ENCODE data around the gene STAM2. TPM values are rescaled to one million over a fixed set of nuclear protein-coding genes. Genes with fewer than 3 reads are reported as not detected.
"Not testable (repeated sequence)": the region's sequence is repeated elsewhere in the genome, so short reads cannot be mapped to it uniquely, and the experiment has no call there.

STAM2 gene
- total RNA-seq, 1 experiment from 2014 or later, result 7.8 TPM

DNA sequence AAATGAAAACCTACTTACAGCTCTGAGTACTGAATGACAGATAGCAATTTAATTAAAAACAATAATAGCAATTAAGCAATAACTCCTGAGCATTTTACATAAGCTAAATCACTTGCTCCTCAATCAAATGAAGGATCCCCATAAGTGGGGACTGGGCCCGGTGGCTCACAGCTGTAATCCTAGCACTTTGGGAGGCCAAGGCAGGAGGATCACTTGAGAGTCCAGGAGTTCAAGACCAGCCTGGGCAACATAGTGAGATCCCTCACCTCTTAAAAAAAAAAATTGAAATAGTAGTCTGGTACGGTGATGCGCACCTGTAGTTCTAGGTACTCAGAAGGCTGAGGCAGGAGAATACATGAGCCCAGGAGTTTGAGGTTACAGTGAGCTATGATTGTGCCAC, 13.4 kb downstream of the STAM2 start:
- no peaks in the 10 kb centered on the region for H3K27me3 ChIP-seq (ENCODE audit: control insufficient read depth, insufficient read depth, low read length)
- no peak for DNase-seq
- 0 out of 2 replicates have a peak, but pooled peaks cover 1% of the 10 kb centered on the region for H3K36me3 ChIP-seq (replicated peaks; ENCODE audit: control insufficient read depth, insufficient read depth, low read length)
- H3K4me3 ChIP-seq (ENCODE audit: insufficient read depth, low read depth, low read length), result no peak overlapping the region

DNA sequence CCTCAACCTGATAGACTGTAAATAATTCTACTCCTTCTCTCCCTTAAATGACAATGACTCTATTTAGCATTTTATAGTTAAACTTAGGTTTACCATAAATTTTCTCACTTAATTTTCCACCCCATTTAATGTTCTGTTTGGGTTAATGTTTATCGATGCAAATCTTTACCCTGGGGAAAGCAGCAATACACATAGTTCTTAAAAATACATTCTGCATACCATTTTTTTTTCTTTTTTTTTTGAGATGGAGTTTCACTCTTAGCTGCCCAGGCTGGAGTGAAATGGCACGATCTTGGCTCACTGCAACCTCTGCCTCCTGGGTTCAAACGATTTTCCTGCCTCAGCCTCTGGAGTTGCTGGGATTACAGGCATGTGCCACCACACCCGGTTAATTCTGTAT, 14.0 kb downstream of the STAM2 start:
- Histone ChIP-seq H3K36me3 (replicated peaks; ENCODE audit: control insufficient read depth, insufficient read depth, low read length) (0 out of 2 replicates have a peak, but pooled peaks cover 1% of the 10 kb centered on the region), H3K27me3 (ENCODE audit: control insufficient read depth, insufficient read depth, low read length) (no peaks in the 10 kb centered on the region), H3K4me3 (ENCODE audit: insufficient read depth, low read depth, low read length) (no peak overlapping the region)
- DNase-seq, result no peak

DNA sequence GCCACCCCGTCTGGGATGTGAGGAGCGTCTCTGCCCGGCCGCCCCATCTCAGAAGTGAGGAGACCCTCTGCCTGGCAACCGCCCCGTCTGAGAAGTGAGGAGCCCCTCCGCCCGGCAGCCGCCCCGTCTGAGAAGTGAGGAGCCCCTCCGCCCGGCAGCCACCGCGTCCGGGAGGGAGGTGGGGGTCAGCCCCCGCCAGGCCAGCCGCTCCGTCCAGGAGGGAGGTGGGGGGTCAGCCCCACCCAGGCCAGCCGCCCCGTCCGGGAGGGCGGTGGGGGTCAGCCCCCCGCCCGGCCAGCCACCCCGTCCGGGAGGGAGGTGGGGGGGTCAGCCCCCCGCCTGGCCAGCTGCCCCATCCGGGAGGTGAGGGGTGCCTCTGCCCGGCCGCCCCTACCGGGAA, 15.2 kb downstream of the STAM2 start:
- not testable (repeated sequence) for H3K27me3 ChIP-seq (ENCODE audit: control insufficient read depth, insufficient read depth, low read length); DNase-seq; H3K4me3 ChIP-seq (ENCODE audit: insufficient read depth, low read depth, low read length); H3K36me3 ChIP-seq (replicated peaks; ENCODE audit: control insufficient read depth, insufficient read depth, low read length)

DNA sequence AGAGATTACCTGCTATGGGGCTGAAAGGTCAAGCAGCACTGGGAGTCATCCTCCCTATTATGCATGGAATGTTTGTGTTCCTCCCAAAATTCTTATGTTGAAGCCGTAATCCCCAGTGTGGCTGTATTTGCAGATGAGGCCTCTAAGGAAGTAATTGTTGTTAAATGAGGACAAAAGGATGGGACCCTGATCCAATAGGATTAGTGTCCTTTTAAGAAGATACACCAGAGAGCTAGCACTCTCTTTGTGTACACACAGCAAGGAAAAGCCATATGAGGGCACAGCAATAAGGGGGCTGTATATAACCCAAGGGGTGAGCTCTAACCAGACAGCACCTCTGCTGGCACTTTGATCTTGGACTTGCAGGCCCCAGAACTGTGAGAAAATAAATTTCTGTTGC, 18.3 kb downstream of the STAM2 start:
- no peak for DNase-seq
- no peaks in the 10 kb centered on the region for H3K27me3 ChIP-seq (ENCODE audit: control insufficient read depth, insufficient read depth, low read length)
- 0 out of 2 replicates have a peak, but pooled peaks cover 1% of the 10 kb centered on the region for H3K36me3 ChIP-seq (replicated peaks; ENCODE audit: control insufficient read depth, insufficient read depth, low read length)
- no peak overlapping the region for H3K4me3 ChIP-seq (ENCODE audit: insufficient read depth, low read depth, low read length)

DNA sequence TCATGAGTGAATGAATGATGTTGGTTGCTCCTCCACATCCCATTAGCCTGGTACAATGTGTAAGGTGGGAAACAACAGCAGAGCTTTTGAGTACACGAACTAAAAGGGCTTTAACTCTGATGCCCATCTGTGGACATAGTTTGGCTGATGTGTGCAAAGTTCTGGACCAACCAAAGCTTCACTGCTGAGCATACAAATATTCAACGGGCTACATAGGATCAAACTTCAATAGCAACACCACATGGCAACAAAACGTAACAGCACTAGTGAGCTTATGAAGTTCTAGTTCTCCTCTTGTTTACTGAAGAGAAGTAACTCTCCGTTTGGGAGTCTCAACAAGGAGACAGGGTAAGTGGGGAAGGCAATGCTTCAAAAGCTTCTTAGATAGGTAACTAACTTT, 20.4 kb downstream of the STAM2 start:
- no peak for DNase-seq
- H3K36me3 ChIP-seq (replicated peaks; ENCODE audit: control insufficient read depth, insufficient read depth, low read length), result 0 out of 2 replicates have a peak, but pooled peaks cover 1% of the 10 kb centered on the region

DNA sequence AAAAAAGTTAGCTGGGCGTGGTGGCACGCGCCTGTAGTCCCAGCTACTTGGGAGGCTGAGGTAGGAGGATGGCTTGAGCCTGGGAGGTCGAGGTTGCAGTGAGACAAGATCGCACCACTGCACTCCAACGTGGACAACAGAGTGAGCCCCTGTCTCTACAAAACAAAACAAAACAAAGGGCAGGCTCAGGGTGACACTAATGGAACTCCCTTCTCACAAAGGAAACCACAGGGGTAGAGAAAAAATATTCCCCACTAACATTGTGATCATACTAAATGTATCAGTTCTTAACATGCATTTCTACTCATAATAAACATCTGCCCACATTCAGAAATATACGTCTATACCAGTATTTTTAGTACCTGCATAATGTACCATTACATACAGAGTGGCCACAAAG, 21.1 kb downstream of the STAM2 start:
- H3K27me3 ChIP-seq (ENCODE audit: control insufficient read depth, insufficient read depth, low read length), result no peaks in the 10 kb centered on the region
- H3K4me3 ChIP-seq (ENCODE audit: insufficient read depth, low read depth, low read length), result no peak overlapping the region
- no peak for DNase-seq
- H3K36me3 ChIP-seq (replicated peaks; ENCODE audit: control insufficient read depth, insufficient read depth, low read length), result 0 out of 2 replicates have a peak, but pooled peaks cover 1% of the 10 kb centered on the region

More for the DNA sequence above, 20.4 kb downstream of the STAM2 start:
- no peak overlapping the region for H3K4me3 ChIP-seq (ENCODE audit: insufficient read depth, low read depth, low read length)
- H3K27me3 ChIP-seq (ENCODE audit: control insufficient read depth, insufficient read depth, low read length), result no peaks in the 10 kb centered on the region

DNA sequence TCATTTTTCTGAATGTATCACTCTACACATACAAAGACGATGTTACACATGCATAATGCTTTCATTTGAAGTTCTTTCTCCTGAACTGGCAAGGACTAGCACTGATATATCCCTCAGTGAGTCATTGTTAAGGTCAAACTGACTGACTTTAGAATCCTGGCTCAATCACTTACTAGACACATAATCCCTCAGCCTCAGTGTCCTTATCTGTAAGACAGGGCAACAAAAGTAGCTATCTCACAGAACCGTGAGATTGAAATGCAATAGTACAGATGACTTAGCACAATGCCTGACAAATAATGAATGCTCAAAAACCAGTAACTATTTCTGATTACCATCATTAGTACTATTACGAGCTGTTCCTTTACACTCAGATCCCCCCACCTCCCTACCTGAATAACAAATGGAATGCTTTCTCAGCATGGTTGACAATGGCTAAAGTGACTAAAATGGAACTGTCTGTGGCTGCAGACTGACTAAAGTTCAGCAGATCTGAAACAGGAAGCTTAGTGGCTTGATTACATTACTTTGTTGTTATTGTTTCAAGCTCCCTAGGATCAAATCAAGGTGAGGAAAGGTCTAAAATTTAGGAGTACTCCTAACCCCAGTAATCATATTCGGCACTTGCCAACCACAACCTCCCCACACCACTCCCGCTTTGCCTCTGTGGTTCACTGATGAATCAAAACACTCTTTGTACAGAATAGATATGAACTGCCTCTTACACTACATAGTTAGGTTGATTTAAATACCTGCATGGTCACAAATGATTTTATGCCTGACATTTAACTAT, 40.9 kb downstream of the STAM2 start:
- Histone ChIP-seq H3K36me3 (replicated peaks; ENCODE audit: control insufficient read depth, insufficient read depth, low read length) (no peaks in the 10 kb centered on the region), H3K4me3 (ENCODE audit: insufficient read depth, low read depth, low read length) (no peak overlapping the region), H3K27me3 (ENCODE audit: control insufficient read depth, insufficient read depth, low read length) (no peaks in the 10 kb centered on the region)
- DNase-seq, result peak; percentile 20

DNA sequence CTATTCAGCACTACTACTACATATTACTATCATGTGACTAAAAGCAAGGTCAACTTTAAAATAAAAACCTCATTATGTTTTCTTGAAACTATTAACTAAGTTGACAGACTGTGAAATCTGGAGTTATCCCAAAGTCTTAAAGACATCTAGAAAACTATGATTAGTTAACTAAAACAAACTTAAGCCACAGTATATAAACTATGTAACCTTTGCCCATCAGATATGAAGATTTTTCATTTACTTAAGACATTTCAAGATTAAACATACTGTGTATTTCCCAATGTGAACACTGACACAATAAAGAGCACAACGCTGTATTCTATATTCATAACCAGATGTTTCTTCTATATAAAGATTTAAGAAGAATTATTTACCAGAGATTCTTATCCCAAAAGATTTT, 43.3 kb downstream of the STAM2 start:
- no peak for DNase-seq
- no peaks in the 10 kb centered on the region for H3K27me3 ChIP-seq (ENCODE audit: control insufficient read depth, insufficient read depth, low read length)
- H3K36me3 ChIP-seq (replicated peaks; ENCODE audit: control insufficient read depth, insufficient read depth, low read length), result no peaks in the 10 kb centered on the region
- H3K4me3 ChIP-seq (ENCODE audit: insufficient read depth, low read depth, low read length), result no peak overlapping the region

DNA sequence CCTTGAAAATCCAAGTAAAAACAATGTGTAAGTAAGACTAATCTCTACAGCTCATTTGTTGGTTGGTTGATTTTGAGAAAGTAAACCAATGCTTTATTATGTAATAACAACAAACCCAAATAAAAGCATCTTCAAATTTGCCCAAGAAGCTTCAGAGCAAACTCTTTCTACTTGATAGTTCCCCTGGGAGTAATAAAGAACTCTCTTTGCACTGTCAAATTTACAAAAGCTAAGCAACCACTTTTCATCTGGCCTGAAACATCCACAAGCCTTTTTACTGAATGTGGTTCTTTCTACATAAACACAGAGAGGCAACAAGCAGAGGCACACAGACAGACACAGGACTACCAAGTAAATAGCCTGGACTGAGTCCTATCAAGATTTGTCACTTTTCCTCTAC, 47.9 kb downstream of the STAM2 start:
- Histone ChIP-seq H3K36me3 (replicated peaks; ENCODE audit: control insufficient read depth, insufficient read depth, low read length) (no peaks in the 10 kb centered on the region), H3K27me3 (ENCODE audit: control insufficient read depth, insufficient read depth, low read length) (no peaks in the 10 kb centered on the region), H3K4me3 (ENCODE audit: insufficient read depth, low read depth, low read length) (no peak overlapping the region)
- DNase-seq, result no peak

DNA sequence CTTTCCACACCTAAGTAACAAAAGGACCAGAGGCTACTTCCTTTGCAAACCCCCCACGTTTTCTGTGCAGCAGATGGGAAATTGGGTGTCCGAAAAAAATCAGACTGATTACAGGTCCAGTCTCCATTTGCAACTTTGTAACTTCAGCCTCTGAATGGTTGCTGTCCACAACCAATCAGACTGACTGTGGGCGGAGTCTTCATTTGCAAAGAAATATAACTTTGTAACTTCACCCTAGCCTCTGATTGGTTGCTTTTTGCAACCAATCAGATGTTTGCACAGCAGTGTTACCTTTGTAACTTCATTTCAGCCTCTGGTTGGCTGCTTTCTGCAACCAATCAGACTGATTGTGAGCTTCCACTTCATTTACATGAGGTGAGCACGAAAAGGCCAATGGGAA, 48.9 kb downstream of the STAM2 start:
- no peaks in the 10 kb centered on the region for H3K36me3 ChIP-seq (replicated peaks; ENCODE audit: control insufficient read depth, insufficient read depth, low read length)
- no peaks in the 10 kb centered on the region for H3K27me3 ChIP-seq (ENCODE audit: control insufficient read depth, insufficient read depth, low read length)
- no peak for DNase-seq
- H3K4me3 ChIP-seq (ENCODE audit: insufficient read depth, low read depth, low read length), result no peak overlapping the region

DNA sequence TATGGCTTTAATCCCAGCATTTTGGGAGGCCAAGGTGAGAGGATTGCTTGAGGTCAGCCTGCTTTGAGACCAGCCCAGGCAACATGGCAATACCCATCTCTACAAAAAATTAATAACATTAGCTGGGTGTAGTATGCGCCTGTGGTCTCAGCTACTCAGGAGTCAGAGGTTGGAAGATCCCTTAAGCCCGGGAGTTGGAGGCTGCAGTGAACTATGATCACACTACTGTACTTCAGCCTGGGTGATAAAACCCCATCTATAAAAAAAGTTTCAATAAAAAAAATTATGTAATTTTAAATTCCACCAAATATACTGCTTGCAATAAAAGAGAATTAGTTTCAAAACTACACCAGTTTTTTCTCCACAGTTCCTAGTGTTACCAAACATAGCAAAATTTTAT, 53.4 kb downstream of the STAM2 start:
- H3K36me3 ChIP-seq (replicated peaks; ENCODE audit: control insufficient read depth, insufficient read depth, low read length), result no peaks in the 10 kb centered on the region
- no peak for DNase-seq
- H3K4me3 ChIP-seq (ENCODE audit: insufficient read depth, low read depth, low read length), result no peak overlapping the region
- no peaks in the 10 kb centered on the region for H3K27me3 ChIP-seq (ENCODE audit: control insufficient read depth, insufficient read depth, low read length)

DNA sequence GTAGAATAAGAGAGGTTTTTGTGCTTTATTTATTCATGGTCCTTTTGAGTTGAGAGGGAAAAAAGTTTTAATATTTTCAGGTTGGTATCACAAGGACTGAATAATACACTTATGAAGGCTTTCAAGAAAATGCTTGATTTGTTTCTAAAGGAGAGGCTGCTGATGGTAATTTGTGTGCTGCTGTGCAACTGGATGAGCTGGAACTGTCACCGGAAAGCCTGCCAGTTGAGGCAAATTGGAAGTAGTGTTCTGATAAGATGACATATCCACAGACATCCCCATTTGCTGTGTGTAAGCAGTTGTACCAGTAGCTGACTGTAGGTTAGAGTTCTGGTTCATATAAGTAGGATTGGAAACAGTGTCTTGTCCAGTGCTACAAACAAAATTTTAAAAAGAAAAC, 55.1 kb downstream of the STAM2 start:
- no peak for DNase-seq
- Histone ChIP-seq H3K36me3 (replicated peaks; ENCODE audit: control insufficient read depth, insufficient read depth, low read length) (no peaks in the 10 kb centered on the region), H3K27me3 (ENCODE audit: control insufficient read depth, insufficient read depth, low read length) (no peaks in the 10 kb centered on the region), H3K4me3 (ENCODE audit: insufficient read depth, low read depth, low read length) (no peak overlapping the region)

DNA sequence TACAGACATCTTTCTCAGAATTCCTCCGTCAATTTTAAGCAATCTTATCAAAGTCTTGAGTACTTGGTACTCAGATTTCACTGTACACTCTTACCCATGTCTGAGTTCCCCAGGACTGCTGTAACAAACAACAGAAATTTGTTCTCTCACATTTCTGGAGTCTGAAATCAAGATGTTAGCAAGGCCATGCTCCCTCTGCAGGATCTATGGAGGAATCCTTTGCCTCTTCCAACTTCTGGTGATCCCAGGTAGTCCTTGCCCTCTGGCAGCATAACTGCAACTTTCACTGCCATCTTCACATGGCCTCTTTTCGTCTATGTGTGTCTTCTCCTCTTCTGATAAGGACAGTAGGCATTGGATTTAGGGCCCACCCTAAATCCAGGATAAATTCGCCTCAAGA, 59.6 kb downstream of the STAM2 start:
- H3K4me3 ChIP-seq (ENCODE audit: insufficient read depth, low read depth, low read length), result no peak overlapping the region
- DNase-seq, result no peak
- no peaks in the 10 kb centered on the region for H3K27me3 ChIP-seq (ENCODE audit: control insufficient read depth, insufficient read depth, low read length)
- H3K36me3 ChIP-seq (replicated peaks; ENCODE audit: control insufficient read depth, insufficient read depth, low read length), result no peaks in the 10 kb centered on the region

DNA sequence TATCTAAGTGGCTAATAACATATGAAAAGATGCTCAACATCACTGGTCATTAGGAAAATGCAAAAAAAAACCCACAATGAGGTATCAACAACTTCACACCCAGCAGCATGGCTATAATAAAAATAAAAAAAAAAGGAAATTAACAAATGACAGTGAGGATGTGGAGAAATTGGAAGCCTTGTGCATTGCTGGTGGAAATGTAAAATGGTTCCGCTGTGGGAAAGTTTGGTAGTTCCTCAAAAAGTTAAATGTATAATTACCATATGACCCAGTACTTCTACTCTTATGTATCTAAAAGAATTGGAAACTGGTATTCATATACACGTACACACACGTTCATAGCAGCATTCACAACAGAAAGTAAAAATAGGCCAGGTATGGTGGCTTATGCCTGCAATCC, 61.2 kb downstream of the STAM2 start:
- H3K36me3 ChIP-seq (replicated peaks; ENCODE audit: control insufficient read depth, insufficient read depth, low read length), result no peaks in the 10 kb centered on the region
- H3K4me3 ChIP-seq (ENCODE audit: insufficient read depth, low read depth, low read length), result no peak overlapping the region
- DNase-seq, result no peak
- no peaks in the 10 kb centered on the region for H3K27me3 ChIP-seq (ENCODE audit: control insufficient read depth, insufficient read depth, low read length)

DNA sequence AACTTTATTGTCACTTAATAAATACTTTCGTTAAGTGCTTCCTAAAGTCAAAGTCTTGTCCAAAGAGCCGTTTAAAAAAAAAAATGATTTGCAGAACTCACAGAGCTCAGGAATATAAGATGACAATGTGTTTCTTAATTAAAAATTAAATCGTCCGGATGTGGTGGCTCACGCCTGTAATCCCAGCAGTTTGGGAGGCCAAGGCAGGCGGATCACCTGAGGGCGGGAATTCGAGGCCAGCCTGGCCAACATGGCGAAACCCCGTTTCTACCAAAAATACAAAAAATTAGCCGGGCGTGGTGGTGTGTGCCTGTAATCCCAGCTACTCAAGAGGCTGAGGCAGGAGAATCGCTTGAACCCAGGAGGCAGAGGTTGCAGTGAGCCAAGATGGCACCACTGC, 68.4 kb downstream of the STAM2 start:
- H3K4me3 ChIP-seq (ENCODE audit: insufficient read depth, low read depth, low read length); DNase-seq; H3K27me3 ChIP-seq (ENCODE audit: control insufficient read depth, insufficient read depth, low read length); H3K36me3 ChIP-seq (replicated peaks; ENCODE audit: control insufficient read depth, insufficient read depth, low read length): not testable (repeated sequence)

All from H7 (cell line).